NT2/D1 (cell line): ENCODE data around the gene RPS6KA6.

Source experiments
- DNase-seq: peaks from one replicate; pipeline ENCODE4 v3.0.0-alpha.2; 2011; ENCODE audit warnings: low read depth, low spot score
- H3K27me3 ChIP-seq: 2 replicates; pipeline ENCODE4 v1.6.0; 2011; ENCODE audit warnings: mild to moderate bottlenecking; ENCODE audit not compliant: insufficient read length, insufficient read depth
- H3K36me3 ChIP-seq: 2 replicates; pipeline ENCODE4 v1.6.1; 2011; ENCODE audit warnings: mild to moderate bottlenecking, low read length, mixed read lengths; ENCODE audit not compliant: insufficient read depth, insufficient read length
- H3K4me1 ChIP-seq: 2 replicates; pipeline ENCODE4 v1.5.1; 2011; ENCODE audit not compliant: insufficient read depth, insufficient read length
- H3K4me3 ChIP-seq: 2 replicates; pipeline ENCODE4 v1.5.1; 2011; ENCODE audit warnings: low read depth; ENCODE audit not compliant: insufficient read length
- H3K9ac ChIP-seq: 2 replicates; pipeline ENCODE4 v1.6.0; 2011; ENCODE audit warnings: low read depth; ENCODE audit not compliant: insufficient read length
- H3K9me3 ChIP-seq: 2 replicates; pipeline ENCODE4 v1.5.1; 2011; ENCODE audit warnings: mild to moderate bottlenecking, low read length; ENCODE audit not compliant: insufficient read depth
- SUZ12 ChIP-seq: IDR thresholded peaks from 2 replicates; pipeline ENCODE4 v1.6.1; 2011; ENCODE audit not compliant: insufficient read length, insufficient read depth; ENCODE audit errors: extremely low read depth
- YY1 ChIP-seq: IDR thresholded peaks from 2 replicates; pipeline ENCODE4 v1.6.1; 2011; ENCODE audit not compliant: insufficient read length, insufficient read depth
- ZNF274 ChIP-seq: IDR thresholded peaks from 2 replicates; pipeline ENCODE4 v1.6.1; 2011; ENCODE audit warnings: mild to moderate bottlenecking, low read depth, low read length

Gene RPS6KA6

DNA sequence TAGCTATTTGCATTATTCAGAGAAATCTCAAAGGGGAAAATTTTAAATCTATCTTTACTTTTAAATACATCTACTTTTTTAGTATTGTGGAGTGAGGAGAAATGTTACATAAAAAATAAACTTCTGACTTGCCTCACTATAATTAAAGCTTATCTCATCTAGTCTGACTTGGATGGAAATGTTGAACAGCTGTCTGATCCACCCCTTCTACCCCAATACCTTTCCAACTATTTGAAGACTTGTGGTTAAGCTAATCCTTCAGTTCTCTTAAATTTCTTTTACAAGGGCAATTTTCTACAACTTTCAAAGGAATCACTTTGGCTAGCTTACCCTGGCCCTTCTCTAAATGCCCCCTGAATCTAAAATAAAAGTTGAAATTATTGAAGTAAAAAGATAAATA lies 17.3 kb upstream of the RPS6KA6 start:
- Histone ChIP-seq H3K27me3 (no peaks in the 10 kb centered on the region), H3K4me3 (no peak overlapping the region), H3K9ac (no peak overlapping the region), H3K4me1 (no peaks in the 10 kb centered on the region), H3K36me3 (no peaks in the 10 kb centered on the region), H3K9me3 (no peaks in the 10 kb centered on the region)
- TF ChIP-seq ZNF274 (no peak), YY1 (no peak), SUZ12 (no peak)
- DNase-seq, result no peak

DNA sequence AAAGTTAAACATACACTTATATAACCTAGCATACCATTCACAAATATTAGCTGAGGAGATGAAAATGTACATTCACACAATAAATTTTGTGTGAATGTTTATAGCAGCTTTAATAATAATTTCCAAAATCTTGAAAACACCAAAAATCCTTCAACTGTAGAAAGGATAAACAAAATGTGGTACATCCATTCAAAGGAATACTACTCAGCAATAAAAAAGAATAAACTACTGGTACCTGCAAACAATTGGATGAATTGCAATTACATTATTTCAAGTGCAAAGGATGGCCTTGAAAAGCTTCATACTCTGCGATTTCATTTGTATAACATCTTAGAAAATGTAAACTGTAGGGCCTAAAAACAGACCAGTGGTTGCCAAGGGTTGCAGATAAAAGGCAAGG lies 11.7 kb upstream of the RPS6KA6 start:
- Histone ChIP-seq H3K4me1 (no peaks in the 10 kb centered on the region), H3K27me3 (no peaks in the 10 kb centered on the region), H3K36me3 (no peaks in the 10 kb centered on the region), H3K4me3 (no peak overlapping the region), H3K9ac (no peak overlapping the region), H3K9me3 (peaks cover 9% of the 10 kb centered on the region)
- DNase-seq, result no peak
- TF ChIP-seq ZNF274, result no peak
- TF ChIP-seq YY1, result no peak
- no peak for TF ChIP-seq SUZ12

DNA sequence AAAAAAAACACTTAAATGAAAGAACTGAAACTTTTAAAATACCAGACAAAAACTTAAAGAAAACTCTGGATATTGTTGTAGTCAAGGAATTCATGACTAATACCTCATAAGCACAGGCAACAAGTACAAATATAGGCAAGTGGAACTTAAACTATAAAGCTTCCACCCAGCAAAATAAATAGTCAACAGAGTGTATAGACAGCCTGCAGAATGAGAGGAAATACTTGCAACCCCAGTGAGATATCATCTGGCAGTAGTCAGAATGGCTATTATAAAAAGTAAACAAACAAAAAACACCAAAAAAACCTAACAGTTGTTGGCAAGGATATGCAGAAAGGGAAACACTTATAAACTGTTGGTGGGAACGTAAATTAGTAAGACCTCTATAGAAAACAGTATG lies 9.6 kb upstream of the RPS6KA6 start:
- TF ChIP-seq ZNF274, result no peak
- TF ChIP-seq YY1, result no peak
- no peak for TF ChIP-seq SUZ12
- H3K36me3 ChIP-seq, result no peaks in the 10 kb centered on the region
- no peak for DNase-seq

DNA sequence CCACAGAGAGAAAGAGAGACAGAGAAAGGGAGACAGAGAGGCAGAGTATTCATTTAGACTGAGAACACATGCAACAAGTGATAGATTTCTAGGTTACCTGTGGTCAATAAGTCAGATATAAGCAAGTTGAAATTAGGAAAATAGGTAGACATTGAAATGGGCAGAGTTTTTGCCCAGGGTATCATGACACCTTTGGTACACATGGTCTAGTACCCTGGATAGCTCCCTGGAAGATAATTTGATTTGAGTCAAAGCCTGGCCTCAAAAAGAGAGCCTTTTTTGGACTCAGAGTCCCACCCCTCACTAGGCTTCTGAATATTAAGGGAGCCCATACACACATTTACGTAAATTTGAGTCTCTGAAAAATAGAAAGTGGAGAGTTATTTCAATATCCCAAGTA lies 4.0 kb upstream of the RPS6KA6 start:
- no peak overlapping the region for H3K9ac ChIP-seq
- H3K27me3 ChIP-seq, result no peaks in the 10 kb centered on the region
- DNase-seq, result no peak
- H3K9me3 ChIP-seq, result no peaks in the 10 kb centered on the region
- TF ChIP-seq SUZ12 (no peak), ZNF274 (no peak), YY1 (no peak)
- H3K4me1 ChIP-seq, result no peaks in the 10 kb centered on the region
- H3K4me3 ChIP-seq, result no peak overlapping the region
- H3K36me3 ChIP-seq, result no peaks in the 10 kb centered on the region

More for the DNA sequence above, 9.6 kb upstream of the RPS6KA6 start:
- H3K27me3 ChIP-seq, result no peaks in the 10 kb centered on the region
- peaks cover 9% of the 10 kb centered on the region for H3K9me3 ChIP-seq
- no peak overlapping the region for H3K9ac ChIP-seq
- no peak overlapping the region for H3K4me3 ChIP-seq
- no peaks in the 10 kb centered on the region for H3K4me1 ChIP-seq

DNA sequence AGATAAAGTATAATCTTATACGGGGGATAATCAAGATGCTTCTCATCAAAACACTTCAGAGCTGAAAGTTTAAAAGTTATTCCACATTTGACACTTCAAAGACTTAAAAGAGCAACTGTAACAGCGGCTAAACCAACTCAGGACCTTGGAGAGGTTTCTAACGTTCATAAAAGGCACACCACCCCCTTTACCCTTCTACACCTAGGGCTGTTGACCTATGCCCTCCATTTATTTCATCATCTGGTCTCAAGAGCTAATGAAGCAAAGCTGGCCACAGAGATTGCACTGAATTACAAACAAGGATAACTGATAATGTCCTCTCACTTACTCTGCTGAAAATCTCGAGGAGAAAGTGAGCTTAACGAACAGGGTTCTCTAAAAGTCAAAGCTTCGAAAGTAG lies 1.1 kb upstream of the RPS6KA6 start:
- Histone ChIP-seq H3K9me3 (no peaks in the 10 kb centered on the region), H3K4me3 (no peak overlapping the region), H3K4me1 (no peaks in the 10 kb centered on the region), H3K27me3 (no peaks in the 10 kb centered on the region), H3K9ac (no peak overlapping the region), H3K36me3 (no peaks in the 10 kb centered on the region)
- TF ChIP-seq ZNF274, result no peak
- no peak for DNase-seq

DNA sequence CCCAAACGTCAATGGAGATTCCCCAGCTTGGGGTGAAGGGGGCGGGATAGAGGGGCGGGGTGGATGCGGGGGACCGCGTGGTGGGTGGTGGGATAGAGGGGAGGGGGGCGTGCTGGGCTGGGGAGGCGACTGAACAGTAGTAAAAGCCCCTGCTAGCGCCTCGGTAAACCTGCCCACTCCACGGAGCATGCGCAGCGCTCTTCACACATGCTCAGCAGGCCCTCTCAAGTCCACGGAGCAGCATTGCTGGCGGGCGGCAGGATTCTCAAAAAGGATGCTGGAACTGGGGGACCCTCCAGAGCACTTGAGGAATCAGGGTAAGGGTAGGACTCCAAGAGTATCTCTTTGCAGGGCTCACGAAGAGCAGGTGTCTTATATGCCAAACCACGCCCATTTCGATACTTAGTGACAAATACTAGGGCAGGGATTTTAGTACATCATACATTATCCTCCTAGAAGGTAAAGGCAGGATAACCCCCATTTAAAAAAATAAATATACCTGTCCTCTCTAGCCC lies 378 bp upstream of the RPS6KA6 start:
- Histone ChIP-seq H3K9me3 (no peaks in the 10 kb centered on the region), H3K27me3 (no peaks in the 10 kb centered on the region), H3K9ac (peak overlapping the region; percentile 17), H3K4me3 (peak overlapping the region; percentile 72), H3K36me3 (no peaks in the 10 kb centered on the region), H3K4me1 (no peaks in the 10 kb centered on the region)
- no peak for TF ChIP-seq SUZ12
- TF ChIP-seq ZNF274, result no peak
- no peak for TF ChIP-seq YY1
- peak; percentile 35 for DNase-seq

DNA sequence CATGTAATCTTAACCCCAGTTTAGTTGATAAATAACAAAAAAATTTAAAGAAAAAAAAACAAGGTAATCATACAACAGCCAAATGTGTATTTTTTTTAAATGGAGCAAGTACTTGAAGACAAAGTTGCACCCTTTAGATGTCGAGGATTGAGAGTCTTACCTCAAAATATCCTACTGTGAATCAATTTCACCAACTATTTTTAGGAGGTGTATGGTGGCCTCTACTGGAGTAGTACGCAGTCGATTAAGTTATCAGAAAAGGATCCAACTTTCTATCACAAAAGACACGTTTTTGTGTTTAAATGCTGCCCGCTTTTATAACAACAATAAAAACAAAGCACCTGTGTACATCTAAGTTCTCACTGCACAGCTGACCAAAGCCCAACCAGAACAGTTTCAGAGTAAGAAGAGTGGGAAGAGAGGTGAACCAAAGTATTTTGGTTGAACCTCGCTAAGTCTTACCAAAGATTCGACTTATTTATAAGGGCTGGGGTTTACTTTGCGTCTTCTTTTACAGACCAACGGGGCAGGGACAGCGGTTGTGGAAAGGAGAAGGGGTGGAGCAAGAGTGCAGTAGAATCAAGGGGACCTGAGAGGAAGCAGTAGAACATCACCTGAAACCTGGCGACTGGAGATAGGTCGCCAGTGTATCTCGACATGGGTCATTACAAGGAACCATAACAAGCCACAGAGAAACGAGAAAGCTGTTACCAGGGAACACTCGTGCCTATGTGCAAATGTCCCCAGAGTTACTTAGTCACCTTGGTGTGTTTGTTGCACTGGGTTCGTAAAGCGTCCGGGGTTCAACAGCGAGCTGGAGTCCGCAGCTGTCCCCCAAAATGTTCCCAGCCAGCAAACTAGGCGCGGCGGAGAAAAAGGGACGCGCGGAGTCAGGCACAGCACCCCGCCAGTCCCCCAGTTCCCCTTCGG lies 1.1 kb downstream of the RPS6KA6 start:
- peak overlapping the region; percentile 75 for H3K9ac ChIP-seq
- no peaks in the 10 kb centered on the region for H3K9me3 ChIP-seq
- H3K4me1 ChIP-seq, result no peaks in the 10 kb centered on the region
- peak overlapping the region; percentile 72 for H3K4me3 ChIP-seq
- H3K36me3 ChIP-seq, result no peaks in the 10 kb centered on the region
- no peak for DNase-seq
- TF ChIP-seq YY1 (no peak), ZNF274 (no peak), SUZ12 (no peak)
- no peaks in the 10 kb centered on the region for H3K27me3 ChIP-seq
